NCI-H460 (cell line): Measurements from ENCODE around the gene AMPH. TPM values are rescaled to one million over a fixed set of nuclear protein-coding genes. Genes with fewer than 3 reads are reported as not detected.
"Not testable (repeated sequence)": the region's sequence is repeated elsewhere in the genome, so short reads cannot be mapped to it uniquely, and the experiment has no call there.

Source experiments
- DNase-seq: peaks from one replicate; pipeline ENCODE4 v3.0.0-alpha.2; 2016; ENCODE audit warnings: low read depth; ENCODE audit errors: extremely low read depth
- total RNA-seq: library from RNA; depleted of rRNA; stranded (reverse); fragments of >200 nt; shearing (Covaris generic); gene quantifications from 2 replicates; pipeline ENCODE4 v1.2.3, GENCODE V29; 2014

Gene AMPH
- total RNA-seq, 1 experiment from 2014 or later: not detected

- DNase-seq: peak; percentile 7
These were observed 219.8 kb downstream of the AMPH start for GRCh38 chr7:38411404-38411803.

- no peak for DNase-seq
These were observed 221.1 kb downstream of the AMPH start for GRCh38 chr7:38410056-38410455.

GRCh38 chr7:38409531-38409930 lies 221.6 kb downstream of the AMPH start:
- DNase-seq: no peak

- peak; percentile 38 for DNase-seq
These were observed 232.3 kb downstream of the AMPH start for GRCh38 chr7:38398725-38399321.

GRCh38 chr7:38396852-38397251 lies 234.3 kb downstream of the AMPH start:
- no peak for DNase-seq

GRCh38 chr7:38395921-38396552 lies 235.1 kb downstream of the AMPH start:
- DNase-seq: not testable (repeated sequence)

- no peak for DNase-seq
These were observed 236.5 kb downstream of the AMPH start for GRCh38 chr7:38394660-38395059.

- DNase-seq: no peak
These were observed 237.3 kb downstream of the AMPH start for GRCh38 chr7:38393874-38394273.

- DNase-seq: no peak
These were observed 239.4 kb downstream of the AMPH start for GRCh38 chr7:38391751-38392150.

- DNase-seq: no peak
These were observed 245.5 kb downstream of the AMPH start for GRCh38 chr7:38385682-38386081.

- no peak for DNase-seq
These were observed 247.9 kb downstream of the AMPH start for GRCh38 chr7:38383281-38383680.

- no peak for DNase-seq
These were observed 248.5 kb downstream of the AMPH start for GRCh38 chr7:38382684-38383083.

GRCh38 chr7:38375453-38375852 lies 255.7 kb downstream of the AMPH start:
- no peak for DNase-seq

- no peak for DNase-seq
These were observed 256.7 kb downstream of the AMPH start for GRCh38 chr7:38374507-38374906.

- DNase-seq: no peak
These were observed 258.0 kb downstream of the AMPH start for GRCh38 chr7:38373155-38373554.

- DNase-seq: no peak
These were observed 258.9 kb downstream of the AMPH start for GRCh38 chr7:38372290-38372689.

GRCh38 chr7:38369816-38370493 lies 261.2 kb downstream of the AMPH start:
- DNase-seq: peak; percentile 70

GRCh38 chr7:38368191-38368605 lies 263.0 kb downstream of the AMPH start:
- peak; percentile 81 for DNase-seq

GRCh38 chr7:38367301-38367890 lies 263.8 kb downstream of the AMPH start:
- DNase-seq: no peak

- peak; percentile 42 for DNase-seq
These were observed 267.8 kb downstream of the AMPH start for GRCh38 chr7:38363379-38363778.

GRCh38 chr7:38362611-38363237 lies 268.4 kb downstream of the AMPH start:
- DNase-seq: not testable (repeated sequence)
